Measurements from ENCODE around the gene KRT37. TPM values are rescaled to one million over a fixed set of nuclear protein-coding genes. Genes with fewer than 3 reads are reported as not detected.
A peak's percentile ranks its signal among the peaks of the same experiment; 100 is the strongest.

Gene KRT37
- total and polyA plus RNA-seq, 2 of the 13 experiments (the other 11 are each of a cell fraction or from before 2014, with no cell fraction given), result 0.69 TPM; not detected in 1

DNA sequence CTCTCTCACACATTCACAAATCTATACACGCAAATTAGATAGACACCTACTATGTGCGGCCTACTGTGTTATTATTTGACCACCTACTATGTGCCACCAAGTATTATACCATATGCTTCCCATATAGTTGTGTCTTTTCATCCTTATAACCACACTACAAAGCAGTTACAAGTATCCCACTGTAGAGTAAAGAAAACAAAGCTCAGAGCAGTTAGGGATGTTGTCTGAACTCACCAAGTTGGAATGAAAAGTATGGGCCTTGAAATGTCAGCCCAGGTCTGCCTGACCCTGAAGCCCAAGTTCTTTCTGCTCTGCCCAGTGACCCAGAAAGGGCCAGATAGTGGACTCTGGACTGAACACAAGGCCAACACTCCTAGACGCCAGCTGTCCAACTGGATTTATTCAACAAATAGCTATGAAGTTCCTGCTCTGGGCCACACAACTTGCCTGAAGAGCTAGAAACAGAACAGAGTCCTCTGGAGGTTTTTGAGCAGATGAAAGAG is 8.5 kb downstream of the KRT37 start (continued):
- TF ChIP-seq MAZ (IDR thresholded peaks at IDR 0.05; ENCODE audit: borderline replicate concordance, low read depth, low read length) (no peak), MAZ (CRISPR knock-in tag; IDR thresholded peaks at IDR 0.05; ENCODE audit: low read depth) (no peak), PAF1 (CRISPR knock-in tag; IDR thresholded peaks at IDR 0.05) (no peak), PRDM4 (CRISPR knock-in tag; IDR thresholded peaks at IDR 0.05; ENCODE audit: borderline replicate concordance) (no peak), ZNF768 (CRISPR knock-in tag; IDR thresholded peaks at IDR 0.05) (no peak), ZNF232 (CRISPR knock-in tag; IDR thresholded peaks at IDR 0.05; ENCODE audit: borderline replicate concordance) (no peak), ZNF720 (CRISPR knock-in tag; IDR thresholded peaks at IDR 0.05) (no peak), ZMAT5 (CRISPR knock-in tag; IDR thresholded peaks at IDR 0.05; ENCODE audit: borderline replicate concordance, low read depth) (no peak), MED13 (CRISPR knock-in tag; IDR thresholded peaks at IDR 0.05) (no peak), ZBTB25 (CRISPR knock-in tag; IDR thresholded peaks at IDR 0.05) (peak; percentile 54; the same call in 1 of the 2 replicates), ZNF260 (CRISPR knock-in tag; IDR thresholded peaks at IDR 0.05; ENCODE audit: borderline replicate concordance, low read depth) (no peak), JUND (CRISPR knock-in tag; IDR thresholded peaks at IDR 0.05) (peak; percentile 87), CAMTA2 (CRISPR knock-in tag; IDR thresholded peaks at IDR 0.05; ENCODE audit: borderline replicate concordance) (no peak), CENPT (CRISPR knock-in tag; IDR thresholded peaks at IDR 0.05; ENCODE audit: low read depth) (no peak), SCMH1 (CRISPR knock-in tag; IDR thresholded peaks at IDR 0.05; ENCODE audit: borderline replicate concordance) (no peak), KLF16 (CRISPR knock-in tag; IDR thresholded peaks at IDR 0.05) (peak in 1 of 2 experiments; percentile 41; a peak in 1 of 4 replicates), GZF1 (CRISPR knock-in tag; IDR thresholded peaks at IDR 0.05) (no peak), HMGXB4 (CRISPR knock-in tag; IDR thresholded peaks at IDR 0.05; ENCODE audit: borderline replicate concordance in 1 of 2, low read depth in 1 of 2) (no peak; a peak in 1 of 4 replicates), MAFF (IDR thresholded peaks at IDR 0.05; ENCODE audit: low read depth, low read length) (no peak), ZKSCAN1 (IDR thresholded peaks at IDR 0.05; ENCODE audit: low read length) (peak; percentile 99), SPEN (CRISPR knock-in tag; IDR thresholded peaks at IDR 0.05; ENCODE audit: low read depth) (no peak; the same call in 1 of the 2 replicates), ZNF430 (CRISPR knock-in tag; IDR thresholded peaks at IDR 0.05) (peak; percentile 40; the same call in 1 of the 2 replicates)
- TF ChIP-seq, protein P1, sequence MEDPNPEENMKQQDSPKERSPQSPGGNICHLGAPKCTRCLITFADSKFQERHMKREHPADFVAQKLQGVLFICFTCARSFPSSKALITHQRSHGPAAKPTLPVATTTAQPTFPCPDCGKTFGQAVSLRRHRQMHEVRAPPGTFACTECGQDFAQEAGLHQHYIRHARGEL (CRISPR knock-in tag; IDR thresholded peaks at IDR 0.05), result no peak
- TF ChIP-seq, protein P2, sequence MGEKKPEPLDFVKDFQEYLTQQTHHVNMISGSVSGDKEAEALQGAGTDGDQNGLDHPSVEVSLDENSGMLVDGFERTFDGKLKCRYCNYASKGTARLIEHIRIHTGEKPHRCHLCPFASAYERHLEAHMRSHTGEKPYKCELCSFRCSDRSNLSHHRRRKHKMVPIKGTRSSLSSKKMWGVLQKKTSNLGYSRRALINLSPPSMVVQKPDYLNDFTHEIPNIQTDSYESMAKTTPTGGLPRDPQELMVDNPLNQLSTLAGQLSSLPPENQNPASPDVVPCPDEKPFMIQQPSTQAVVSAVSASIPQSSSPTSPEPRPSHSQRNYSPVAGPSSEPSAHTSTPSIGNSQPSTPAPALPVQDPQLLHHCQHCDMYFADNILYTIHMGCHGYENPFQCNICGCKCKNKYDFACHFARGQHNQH (CRISPR knock-in tag; IDR thresholded peaks at IDR 0.05), result peak; percentile 83; the same call in 1 of the 2 replicates

All from HepG2 (cell line).